HUES64 (cell line): Measurements from ENCODE around the gene TGFBR3L. TPM values are rescaled to one million over a fixed set of nuclear protein-coding genes. Genes with fewer than 3 reads are reported as not detected.

Source experiments
- H3K27ac ChIP-seq: 2 replicates; pipeline ENCODE4 v1.7.0; 2013; ENCODE audit warnings: low read depth, low read length, inconsistent platforms
- H3K27me3 ChIP-seq: 2 replicates; pipeline ENCODE4 v1.6.1; 2013; ENCODE audit warnings: mild to moderate bottlenecking, low read length; ENCODE audit not compliant: insufficient read depth
- H3K36me3 ChIP-seq: 2 replicates; pipeline ENCODE4 v1.6.1; 2013; ENCODE audit warnings: mild to moderate bottlenecking, low read length; ENCODE audit not compliant: insufficient read depth
- H3K4me1 ChIP-seq: 2 replicates; pipeline ENCODE4 v1.6.1; 2013; ENCODE audit warnings: mild to moderate bottlenecking, low read length, moderate library complexity; ENCODE audit not compliant: insufficient read depth
- H3K4me3 ChIP-seq: 2 replicates; pipeline ENCODE4 v1.5.1; 2013; ENCODE audit warnings: mild to moderate bottlenecking, low read length, moderate library complexity
- H3K9ac ChIP-seq: 2 replicates; pipeline ENCODE4 v1.6.1; 2013; ENCODE audit warnings: mild to moderate bottlenecking, low read depth, low read length
- H3K9me3 ChIP-seq: 2 replicates; pipeline ENCODE4 v1.6.1; 2013; ENCODE audit warnings: low read depth, low read length; ENCODE audit not compliant: insufficient read depth
- WGBS: fragments of 150-250, 120-280 bp; methylation state at CpG from one replicate; pipeline ENCODE4 v1.1.7; 2013; ENCODE audit warnings: missing lambda C conversion rate; 5-methylcytosine and 5-hydroxymethylcytosine counted together
- polyA plus RNA-seq, 2 experiments: library from polyadenylated mRNA; stranded (reverse); fragments of 50-300 nt; gene quantifications; one replicate each; pipeline ENCODE4 v1.2.3, GENCODE V29; 2013

Gene TGFBR3L
- polyA plus RNA-seq (2013, experiment 1 of 2) = 0.40 TPM
- 1.5 TPM for polyA plus RNA-seq (2013, experiment 2 of 2)

DNA sequence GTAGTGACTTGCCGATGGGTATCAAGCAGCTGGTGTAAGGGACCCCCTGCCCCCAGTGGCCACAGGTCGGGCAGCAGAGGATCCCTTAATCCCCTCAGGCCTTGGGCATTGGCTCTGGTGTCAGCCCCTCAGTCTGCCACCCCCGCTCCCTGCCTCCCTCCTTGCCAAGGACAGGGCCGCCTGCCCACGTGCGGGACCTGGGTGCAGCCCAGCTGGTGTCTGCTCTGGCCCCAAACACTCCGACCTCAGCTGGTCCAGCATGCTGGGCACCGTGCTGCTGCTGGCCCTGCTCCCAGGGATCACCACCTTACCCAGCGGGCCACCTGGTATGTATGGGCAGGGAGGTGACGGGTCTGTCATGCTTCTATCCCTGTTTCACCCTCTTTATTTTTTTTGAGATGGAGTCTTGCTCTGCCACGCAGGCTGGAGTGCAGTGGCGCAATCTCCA, at the start of gene TGFBR3L:
Gene TGFBR3L (plus strand): TSS at position 233 of the 448 bp plus-strand sequence.
- Histone ChIP-seq H3K4me3 (peak within 1 kb of the TSS; percentile 56; the same call in 1 of the 2 replicates), H3K9me3 (no peaks in the 10 kb centered on the region), H3K36me3 (peaks cover 29% of the 10 kb centered on the region), H3K27me3 (peaks cover 49% of the 10 kb centered on the region), H3K27ac (no peak within 1 kb of the TSS), H3K9ac (no peak within 1 kb of the TSS), H3K4me1 (peaks cover 2% of the 10 kb centered on the region; the same call in 1 of the 2 replicates)
- WGBS = 89% methylated on average over 12 of the region's 12 CpGs

GRCh38 chr19:7865262-7865911, 49.2 kb upstream of the TGFBR3L start:
- WGBS = 67% methylated on average over 10 of the region's 10 CpGs
- Histone ChIP-seq H3K4me3 (no peak overlapping the region), H3K27me3 (peaks cover 55% of the 10 kb centered on the region), H3K9me3 (no peaks in the 10 kb centered on the region), H3K9ac (no peak overlapping the region), H3K4me1 (peaks cover 9% of the 10 kb centered on the region; the same call in 1 of the 2 replicates), H3K27ac (no peak overlapping the region), H3K36me3 (no peaks in the 10 kb centered on the region)

DNA sequence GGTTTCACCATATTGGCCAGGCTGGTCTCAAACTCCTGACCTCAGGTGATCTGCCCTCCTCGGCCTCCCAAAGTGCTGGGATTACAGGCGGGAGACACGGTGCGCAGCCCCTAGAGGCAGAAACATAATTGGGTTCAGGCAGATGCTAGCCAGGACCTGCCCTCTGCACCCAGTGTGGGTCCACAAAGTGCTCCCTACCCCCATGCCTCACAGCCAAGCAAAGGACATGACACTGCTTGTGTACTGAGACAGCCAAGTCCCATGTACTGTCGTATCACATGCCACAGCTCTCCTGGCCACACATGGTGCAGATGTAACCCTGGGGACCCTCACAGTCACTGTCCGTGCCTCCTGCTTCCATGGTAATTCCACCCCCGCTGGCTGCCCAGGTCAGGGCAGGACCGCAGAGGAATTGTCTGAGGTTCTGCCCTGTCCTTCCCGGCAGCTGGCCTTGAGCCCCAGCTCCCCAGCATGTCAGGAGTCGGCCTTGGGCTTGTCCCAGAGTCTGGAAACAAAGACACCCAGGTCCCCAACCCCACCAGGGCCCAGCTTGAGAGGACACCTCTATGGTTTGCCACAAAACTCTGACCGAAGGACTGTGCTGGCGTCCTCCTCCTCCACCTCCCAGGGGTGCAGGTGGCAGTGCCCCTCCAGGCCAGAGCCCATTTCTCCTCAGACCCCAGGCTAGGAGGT, 48.1 kb upstream of the TGFBR3L start:
- Histone ChIP-seq H3K9ac (no peak overlapping the region), H3K27me3 (peaks cover 44% of the 10 kb centered on the region), H3K27ac (no peak overlapping the region), H3K9me3 (no peaks in the 10 kb centered on the region), H3K4me1 (peaks cover 11% of the 10 kb centered on the region; the same call in 1 of the 2 replicates), H3K36me3 (no peaks in the 10 kb centered on the region), H3K4me3 (no peak overlapping the region)
- 83% methylated on average over 12 of the region's 12 CpGs for WGBS

- peaks cover 11% of the 10 kb centered on the region; the same call in 1 of the 2 replicates for H3K4me1 ChIP-seq
- H3K27me3 ChIP-seq = peaks cover 37% of the 10 kb centered on the region
- H3K4me3 ChIP-seq = no peak overlapping the region
- H3K9me3 ChIP-seq = no peaks in the 10 kb centered on the region
- 90% methylated on average over 9 of the region's 9 CpGs for WGBS
- no peaks in the 10 kb centered on the region for H3K36me3 ChIP-seq
- no peak overlapping the region for H3K27ac ChIP-seq
- no peak overlapping the region for H3K9ac ChIP-seq
Measured at GRCh38 chr19:7867092-7867844, 47.4 kb upstream of the TGFBR3L start.

- H3K9ac ChIP-seq = no peak overlapping the region
Measured at GRCh38 chr19:7868326-7868670, 46.3 kb upstream of the TGFBR3L start.

DNA sequence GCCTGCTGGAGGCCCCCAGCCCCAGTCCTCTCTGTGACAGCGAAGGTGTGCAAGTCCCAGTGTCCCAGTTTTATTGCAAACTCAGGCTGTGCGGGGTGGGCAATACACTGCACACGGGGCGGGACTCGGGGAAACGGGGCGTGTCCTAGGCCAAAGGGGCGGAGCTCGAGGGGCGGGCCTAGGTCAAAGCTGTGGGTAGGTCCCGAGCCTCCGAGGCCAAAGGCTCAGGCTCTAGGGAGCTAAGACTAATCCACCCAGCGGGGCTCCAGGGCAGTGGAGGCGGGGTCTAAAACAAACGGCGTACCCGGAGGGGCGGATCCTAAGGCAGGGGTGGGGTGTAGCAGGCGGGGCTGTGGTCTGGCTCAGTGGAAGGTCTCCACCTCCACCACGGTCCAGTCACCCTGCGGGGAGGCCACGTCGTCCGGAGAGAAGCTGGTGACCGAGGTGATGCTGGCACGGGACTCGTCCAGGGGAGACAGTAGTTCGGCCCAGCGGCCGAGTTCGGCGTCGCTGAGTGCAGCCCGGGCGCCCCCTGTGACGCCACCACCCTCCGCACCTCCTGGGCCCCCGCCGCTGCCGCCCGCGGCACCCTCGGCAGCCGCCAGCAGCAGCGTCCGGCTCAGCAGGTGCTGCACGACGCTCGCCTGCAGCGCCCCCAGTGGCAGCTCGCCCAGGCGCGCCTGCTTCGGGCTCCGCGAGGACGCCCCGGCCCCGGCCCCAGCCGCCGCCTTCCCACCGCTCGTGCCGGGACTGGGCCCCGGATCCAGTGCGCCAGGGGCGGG, 45.8 kb upstream of the TGFBR3L start:
- H3K27ac ChIP-seq = peak overlapping the region; percentile 70; the same call in 1 of the 2 replicates
- peaks cover 39% of the 10 kb centered on the region for H3K27me3 ChIP-seq
- H3K9ac ChIP-seq = no peak overlapping the region
- WGBS = 9% methylated on average over 67 of the region's 67 CpGs
- H3K36me3 ChIP-seq = no peaks in the 10 kb centered on the region
- H3K4me1 ChIP-seq = peaks cover 11% of the 10 kb centered on the region; the same call in 1 of the 2 replicates
- H3K4me3 ChIP-seq = peak overlapping the region; percentile 52
- no peaks in the 10 kb centered on the region for H3K9me3 ChIP-seq

More at GRCh38 chr19:7868326-7868670, 46.3 kb upstream of the TGFBR3L start:
- Histone ChIP-seq H3K4me1 (peaks cover 11% of the 10 kb centered on the region; the same call in 1 of the 2 replicates), H3K27me3 (peaks cover 39% of the 10 kb centered on the region), H3K4me3 (peak overlapping the region; percentile 52; the same call in 1 of the 2 replicates), H3K9me3 (no peaks in the 10 kb centered on the region), H3K27ac (no peak overlapping the region; the same call in 1 of the 2 replicates), H3K36me3 (no peaks in the 10 kb centered on the region)
- 51% methylated on average over 21 of the region's 21 CpGs for WGBS

DNA sequence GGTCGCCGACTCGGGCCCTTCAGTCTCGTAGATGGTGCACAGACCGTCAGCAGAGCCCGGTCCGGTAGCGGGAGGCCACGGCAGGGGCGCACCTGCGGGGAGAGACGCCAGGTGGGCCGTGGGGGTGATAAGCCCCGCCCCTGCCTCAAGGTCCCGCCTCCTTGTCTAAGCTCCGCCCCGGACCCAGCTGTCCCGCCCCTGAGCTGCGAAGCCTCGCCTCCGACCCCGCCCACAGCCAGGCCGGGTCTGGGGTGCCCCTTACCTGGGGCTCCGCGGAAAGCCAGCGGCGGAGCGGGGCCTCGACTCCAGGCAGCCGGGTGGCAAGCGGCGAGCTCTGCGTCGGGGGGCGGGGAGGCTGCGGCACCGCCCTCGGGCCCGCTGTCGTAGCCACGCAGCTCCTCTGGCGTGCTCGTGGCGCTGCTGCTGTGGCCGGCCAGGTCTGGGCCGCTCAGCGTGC, 45.1 kb upstream of the TGFBR3L start:
- no peaks in the 10 kb centered on the region for H3K9me3 ChIP-seq
- H3K4me3 ChIP-seq = peak overlapping the region; percentile 52
- no peak overlapping the region for H3K9ac ChIP-seq
- no peak overlapping the region; the same call in 1 of the 2 replicates for H3K27ac ChIP-seq
- H3K4me1 ChIP-seq = peaks cover 11% of the 10 kb centered on the region; the same call in 1 of the 2 replicates
- H3K27me3 ChIP-seq = peaks cover 35% of the 10 kb centered on the region
- H3K36me3 ChIP-seq = no peaks in the 10 kb centered on the region
- 18% methylated on average over 47 of the region's 47 CpGs for WGBS

- peaks cover 30% of the 10 kb centered on the region for H3K27me3 ChIP-seq
- 47% methylated on average over 30 of the region's 30 CpGs for WGBS
- peak overlapping the region; percentile 52 for H3K4me3 ChIP-seq
- peaks cover 10% of the 10 kb centered on the region; the same call in 1 of the 2 replicates for H3K4me1 ChIP-seq
- H3K9ac ChIP-seq = no peak overlapping the region
- no peaks in the 10 kb centered on the region for H3K9me3 ChIP-seq
- H3K27ac ChIP-seq = no peak overlapping the region; the same call in 1 of the 2 replicates
- H3K36me3 ChIP-seq = no peaks in the 10 kb centered on the region
Measured at GRCh38 chr19:7869910-7870511, 44.6 kb upstream of the TGFBR3L start.

DNA sequence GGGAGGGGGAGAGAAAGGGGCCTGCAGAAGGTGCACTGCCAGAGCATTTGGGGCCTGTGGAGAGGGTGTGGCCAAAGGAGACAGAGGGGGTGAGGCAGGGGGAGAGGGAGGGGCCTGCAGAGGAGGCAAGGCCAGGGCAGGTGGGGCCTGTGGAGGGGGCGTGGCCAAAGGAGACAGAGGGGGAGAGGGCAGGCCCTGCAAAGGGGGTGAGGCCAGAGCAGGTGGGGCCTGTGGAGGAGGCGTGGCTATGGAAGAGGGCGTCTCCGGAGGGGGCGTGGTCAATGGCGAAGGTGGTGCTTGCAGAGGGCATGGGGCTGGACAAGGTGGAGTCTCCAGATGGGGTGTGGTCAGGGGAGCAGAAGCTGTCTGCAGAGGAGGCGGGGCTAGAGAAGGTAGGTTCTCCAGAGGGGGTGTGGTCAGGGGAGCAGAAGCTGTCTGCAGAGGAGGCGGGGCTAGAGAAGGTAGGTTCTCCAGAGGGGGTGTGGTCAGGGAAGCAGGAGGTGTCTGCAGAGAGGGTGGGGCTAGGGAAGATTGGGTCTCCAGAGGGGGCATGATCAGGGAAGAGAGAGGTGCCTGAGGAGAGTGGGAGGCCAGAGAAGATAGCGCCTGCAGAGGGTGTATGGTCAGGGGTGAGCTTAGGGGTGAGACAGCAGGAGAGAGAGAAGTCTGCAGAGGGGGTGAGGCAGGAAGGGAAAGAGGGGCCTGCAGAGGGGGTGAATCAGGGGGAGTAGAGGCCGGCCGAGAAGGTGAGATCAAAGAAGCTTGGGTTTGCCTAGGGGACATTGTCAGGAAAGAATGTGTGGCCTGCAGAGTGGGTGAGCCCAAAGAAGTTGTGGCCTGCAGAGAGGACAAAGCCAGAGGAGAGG, 43.8 kb upstream of the TGFBR3L start:
- no peaks in the 10 kb centered on the region for H3K36me3 ChIP-seq
- no peaks in the 10 kb centered on the region for H3K9me3 ChIP-seq
- peaks cover 23% of the 10 kb centered on the region for H3K27me3 ChIP-seq
- H3K27ac ChIP-seq = peak overlapping the region; percentile 76; the same call in 1 of the 2 replicates
- H3K4me1 ChIP-seq = 0 out of 2 replicates have a peak, but pooled peaks cover 6% of the 10 kb centered on the region
- WGBS = 59% methylated on average over 11 of the region's 11 CpGs
- no peak overlapping the region for H3K4me3 ChIP-seq
- no peak overlapping the region for H3K9ac ChIP-seq
